ENCODE measurements around the gene XDH. TPM values are rescaled to one million over a fixed set of nuclear protein-coding genes. Genes with fewer than 3 reads are reported as not detected.

The XDH gene
- total and polyA plus RNA-seq, 4 donors, result under 0.01 to 0.06 (median 0.04) TPM

GRCh38 chr2:31286961-31287550 lies 127.5 kb downstream of the XDH start:
- no peak overlapping the region for H3K27ac ChIP-seq (ENCODE audit: low read depth, low read length)
- 94% methylated on average over 3 of the region's 5 CpGs for WGBS (ENCODE audit: insufficient coverage)
- no peak for DNase-seq (ENCODE audit: low read depth in 4 of 6, low spot score in 6 of 6)
- no peaks in the 10 kb centered on the region for H3K9me3 ChIP-seq (ENCODE audit: control insufficient read depth, insufficient read depth, low read length)
- H3K36me3 ChIP-seq (ENCODE audit: control insufficient read depth, insufficient read depth, low read length), result no peaks in the 10 kb centered on the region
- no peaks in the 10 kb centered on the region for H3K4me1 ChIP-seq (ENCODE audit: control insufficient read depth, insufficient read depth, low read length)
- H3K4me3 ChIP-seq (ENCODE audit: low read depth, low read length), result no peak overlapping the region
- no peaks in the 10 kb centered on the region for H3K27me3 ChIP-seq (ENCODE audit: control insufficient read depth, insufficient read depth, low read length)

GRCh38 chr2:31286230-31286629 lies 128.3 kb downstream of the XDH start:
- Histone ChIP-seq H3K4me1 (ENCODE audit: control insufficient read depth, insufficient read depth, low read length) (no peaks in the 10 kb centered on the region), H3K4me3 (ENCODE audit: low read depth, low read length) (no peak overlapping the region), H3K36me3 (ENCODE audit: control insufficient read depth, insufficient read depth, low read length) (no peaks in the 10 kb centered on the region), H3K27ac (ENCODE audit: low read depth, low read length) (no peak overlapping the region), H3K9me3 (ENCODE audit: control insufficient read depth, insufficient read depth, low read length) (no peaks in the 10 kb centered on the region), H3K27me3 (ENCODE audit: control insufficient read depth, insufficient read depth, low read length) (no peaks in the 10 kb centered on the region)
- DNase-seq (ENCODE audit: low read depth in 4 of 6, low spot score in 6 of 6), result no peak
- WGBS (ENCODE audit: insufficient coverage), result 80% methylated on average over 2 of the region's 4 CpGs

Other genes with a start within 250 kb of the XDH start
- under 1 TPM; 0.28 to 0.40 TPM for gene CAPN14, start 197.2 kb downstream of the XDH start, total RNA-seq
- under 1 TPM; 0.62 to 0.63 TPM for gene CAPN14, start 197.2 kb downstream of the XDH start, polyA plus RNA-seq (ENCODE audit: insufficient read length in 2 of 2)
- gene EHD3, start 180.6 kb downstream of the XDH start, total RNA-seq, result 10 to 100 TPM; 13.3 to 27.0 TPM
- gene EHD3, start 180.6 kb downstream of the XDH start, polyA plus RNA-seq (ENCODE audit: insufficient read length in 2 of 2), result 10 to 100 TPM; 27.7 to 31.4 TPM
- gene SRD5A2, start 166.2 kb upstream of the XDH start, total RNA-seq, result under 1 TPM; 0.17 to 0.59 TPM
- under 1 TPM; 0.21 to 0.22 TPM for gene SRD5A2, start 166.2 kb upstream of the XDH start, polyA plus RNA-seq (ENCODE audit: insufficient read length in 2 of 2)